Measurements from ENCODE around the gene IRX4. TPM values are rescaled to one million over a fixed set of nuclear protein-coding genes. Genes with fewer than 3 reads are reported as not detected.

The IRX4 gene
- total and polyA plus RNA-seq, 4 donors = not detected

GRCh38 chr5:1923341-1923740, 40.6 kb upstream of the IRX4 start:
- Histone ChIP-seq H3K9ac (ENCODE audit: low read depth in 1 of 2, low read length in 2 of 2) (no peak overlapping the region), H3K27ac (ENCODE audit: low read depth in 1 of 2, low read length in 2 of 2) (no peak overlapping the region), H3K4me1 (ENCODE audit: control insufficient read depth in 4 of 4, insufficient read depth in 4 of 4, low read length in 3 of 4) (no peaks in the 10 kb centered on the region), H3K27me3 (ENCODE audit: control insufficient read depth in 4 of 4, insufficient read depth in 4 of 4, low read length in 3 of 4) (peaks cover 0 to 5% (median 0%) of the 10 kb centered on the region in 4 donors), H3K36me3 (ENCODE audit: control insufficient read depth in 4 of 4, insufficient read depth in 3 of 4, low read depth in 1 of 4, low read length in 3 of 4) (no peaks in the 10 kb centered on the region), H3K9me3 (ENCODE audit: control insufficient read depth in 4 of 4, low read length in 3 of 4) (no peaks in the 10 kb centered on the region), H3K4me3 (ENCODE audit: low read depth in 1 of 3, low read length in 3 of 3) (no peak overlapping the region)
- no peak for DNase-seq (ENCODE audit: low spot score)
- WGBS = 82% methylated on average over 15 of the region's 15 CpGs
- no peak for TF ChIP-seq MAX (IDR thresholded peaks at IDR 0.05)
- TF ChIP-seq CTCF (IDR thresholded peaks at IDR 0.05; ENCODE audit: low read depth, low read length, missing input control) = no peak
- TF ChIP-seq HNF4A (conservative IDR thresholded peaks at IDR 0.05) = no peak
- TF ChIP-seq FOXA1 (IDR thresholded peaks at IDR 0.05) = no peak

GRCh38 chr5:1921711-1922110, 39.0 kb upstream of the IRX4 start:
- no peak overlapping the region for H3K27ac ChIP-seq (ENCODE audit: low read depth in 1 of 2, low read length in 2 of 2)
- no peak for TF ChIP-seq EGR1 (IDR thresholded peaks at IDR 0.05; ENCODE audit: low read depth in 2 of 2)
- no peak for TF ChIP-seq RXRA (IDR thresholded peaks at IDR 0.05)
- TF ChIP-seq JUND (IDR thresholded peaks at IDR 0.05) = no peak
- no peak for TF ChIP-seq GABPA (IDR thresholded peaks at IDR 0.05 in 1 of 2, conservative IDR thresholded peaks at IDR 0.05 in 1 of 2)
- no peak overlapping the region for H3K4me3 ChIP-seq (ENCODE audit: low read depth in 1 of 3, low read length in 3 of 3)
- DNase-seq (ENCODE audit: low spot score) = no peak
- H3K9me3 ChIP-seq (ENCODE audit: control insufficient read depth in 4 of 4, low read length in 3 of 4) = no peaks in the 10 kb centered on the region
- H3K27me3 ChIP-seq (ENCODE audit: control insufficient read depth in 4 of 4, insufficient read depth in 4 of 4, low read length in 3 of 4) = peaks cover 0 to 5% (median 0%) of the 10 kb centered on the region in 4 donors
- H3K36me3 ChIP-seq (ENCODE audit: control insufficient read depth in 4 of 4, insufficient read depth in 3 of 4, low read depth in 1 of 4, low read length in 3 of 4) = no peaks in the 10 kb centered on the region
- H3K4me1 ChIP-seq (ENCODE audit: control insufficient read depth in 4 of 4, insufficient read depth in 4 of 4, low read length in 3 of 4) = no peaks in the 10 kb centered on the region
- WGBS = 82% methylated on average over 19 of the region's 19 CpGs
- no peak overlapping the region for H3K9ac ChIP-seq (ENCODE audit: low read depth in 1 of 2, low read length in 2 of 2)

- no peak overlapping the region for H3K27ac ChIP-seq (ENCODE audit: low read depth in 1 of 2, low read length in 2 of 2)
- H3K9me3 ChIP-seq (ENCODE audit: control insufficient read depth in 4 of 4, low read length in 3 of 4) = peaks cover 0 to 4% (median 0%) of the 10 kb centered on the region in 4 donors
- no peak overlapping the region for H3K9ac ChIP-seq (ENCODE audit: low read depth in 1 of 2, low read length in 2 of 2)
- no peak for TF ChIP-seq ATF3 (IDR thresholded peaks at IDR 0.05)
- no peak for TF ChIP-seq YY1 (IDR thresholded peaks at IDR 0.05)
- TF ChIP-seq HNF4G (IDR thresholded peaks at IDR 0.05) = no peak
- TF ChIP-seq JUND (IDR thresholded peaks at IDR 0.05) = no peak
- TF ChIP-seq TAF1 (conservative IDR thresholded peaks at IDR 0.05) = no peak
- no peak for TF ChIP-seq FOXA2 (IDR thresholded peaks at IDR 0.05)
- no peak for TF ChIP-seq CTCF (IDR thresholded peaks at IDR 0.05; ENCODE audit: low read depth, low read length, missing input control)
- no peak for TF ChIP-seq ZBTB33 (IDR thresholded peaks at IDR 0.05)
- no peak for TF ChIP-seq HNF4A (conservative IDR thresholded peaks at IDR 0.05)
- no peak for TF ChIP-seq GABPA (IDR thresholded peaks at IDR 0.05 in 1 of 2, conservative IDR thresholded peaks at IDR 0.05 in 1 of 2)
- TF ChIP-seq MAX (IDR thresholded peaks at IDR 0.05) = no peak
- TF ChIP-seq FOXA1 (IDR thresholded peaks at IDR 0.05) = no peak
- TF ChIP-seq RAD21 (IDR thresholded peaks at IDR 0.05) = no peak
- no peak for TF ChIP-seq NR2F2 (IDR thresholded peaks at IDR 0.05)
- TF ChIP-seq RXRA (IDR thresholded peaks at IDR 0.05) = no peak
- no peak for TF ChIP-seq REST (IDR thresholded peaks at IDR 0.05)
- no peak for TF ChIP-seq SP1 (IDR thresholded peaks at IDR 0.05)
- TF ChIP-seq EGR1 (IDR thresholded peaks at IDR 0.05; ENCODE audit: low read depth in 2 of 2) = no peak
- no peaks in the 10 kb centered on the region for H3K4me1 ChIP-seq (ENCODE audit: control insufficient read depth in 4 of 4, insufficient read depth in 4 of 4, low read length in 3 of 4)
- no peak for DNase-seq (ENCODE audit: low spot score)
- no peaks in the 10 kb centered on the region for H3K27me3 ChIP-seq (ENCODE audit: control insufficient read depth in 4 of 4, insufficient read depth in 4 of 4, low read length in 3 of 4)
- H3K4me3 ChIP-seq (ENCODE audit: low read depth in 1 of 3, low read length in 3 of 3) = no peak overlapping the region
- no peaks in the 10 kb centered on the region for H3K36me3 ChIP-seq (ENCODE audit: control insufficient read depth in 4 of 4, insufficient read depth in 3 of 4, low read depth in 1 of 4, low read length in 3 of 4)
- WGBS = 81% methylated on average over 6 of the region's 6 CpGs
Observed at GRCh38 chr5:1919750-1920149, 37.0 kb upstream of the IRX4 start.
